HL-60/S4 (cell line): ENCODE measurements around the gene MAPKAPK2.
"Not testable (repeated sequence)": the region's sequence is repeated elsewhere in the genome, so short reads cannot be mapped to it uniquely, and the experiment has no call there.

Experiments
- in situ Hi-C: fragments of 300-500 bp; cut with MboI; formaldehyde crosslinking; loops from 2 replicates; pipeline ENCODE4 v1.14.3; 2022; ENCODE audit warnings: low sequenced_read_pairs

The MAPKAPK2 gene

DNA sequence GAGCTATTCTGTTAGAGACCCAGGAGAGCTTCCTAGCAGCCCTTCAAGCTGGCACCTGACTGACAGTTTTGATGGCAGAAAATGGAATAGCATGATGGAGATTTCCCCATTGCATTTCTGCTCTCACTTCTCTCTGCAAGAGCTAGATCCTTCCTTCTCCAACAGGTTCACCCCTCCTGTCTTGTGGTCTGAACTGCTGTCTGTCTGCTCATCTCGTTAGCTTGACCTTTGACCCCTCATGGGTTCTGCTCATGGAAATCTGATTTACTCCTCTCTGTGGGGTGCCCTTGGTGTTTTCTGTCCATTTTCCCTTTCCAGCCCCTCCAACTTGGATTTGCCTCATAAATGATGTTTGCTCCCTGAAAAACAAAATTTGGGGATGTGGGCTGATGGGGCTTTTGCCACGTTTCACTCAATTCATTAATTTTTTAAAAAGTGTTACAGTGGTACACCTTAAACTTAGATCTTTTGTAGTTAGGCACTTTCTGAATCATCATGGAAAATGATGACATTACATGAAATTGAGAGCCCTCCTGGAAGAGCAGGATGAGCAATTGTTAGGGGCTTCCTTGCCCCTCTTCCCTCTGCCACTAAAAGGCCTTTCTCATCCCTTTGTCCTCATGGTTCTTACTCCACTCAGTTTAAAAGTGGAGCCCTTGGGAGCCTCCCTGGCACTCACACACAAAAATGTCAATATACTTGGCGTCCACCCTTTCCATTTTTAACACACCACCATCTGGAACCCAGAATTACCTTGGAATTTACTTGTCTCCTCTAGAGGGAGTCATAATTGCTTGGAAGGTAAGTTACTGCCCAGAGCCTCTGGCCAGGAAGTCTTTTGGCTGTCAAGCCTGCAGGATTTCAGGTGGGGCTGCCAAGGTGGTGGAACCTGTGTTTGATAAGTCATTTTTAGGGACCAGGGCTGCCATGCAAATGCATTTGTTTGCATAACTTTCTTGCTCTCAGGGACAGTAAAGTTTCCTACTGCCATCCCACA, 54.0 kb downstream of the MAPKAPK2 start:
- in situ Hi-C loops: loop anchor here (5.0 to 10.0 kb wide), 3 partner anchors 69 to 246 kb away; no protein-coding TSS in a partner anchor

DNA sequence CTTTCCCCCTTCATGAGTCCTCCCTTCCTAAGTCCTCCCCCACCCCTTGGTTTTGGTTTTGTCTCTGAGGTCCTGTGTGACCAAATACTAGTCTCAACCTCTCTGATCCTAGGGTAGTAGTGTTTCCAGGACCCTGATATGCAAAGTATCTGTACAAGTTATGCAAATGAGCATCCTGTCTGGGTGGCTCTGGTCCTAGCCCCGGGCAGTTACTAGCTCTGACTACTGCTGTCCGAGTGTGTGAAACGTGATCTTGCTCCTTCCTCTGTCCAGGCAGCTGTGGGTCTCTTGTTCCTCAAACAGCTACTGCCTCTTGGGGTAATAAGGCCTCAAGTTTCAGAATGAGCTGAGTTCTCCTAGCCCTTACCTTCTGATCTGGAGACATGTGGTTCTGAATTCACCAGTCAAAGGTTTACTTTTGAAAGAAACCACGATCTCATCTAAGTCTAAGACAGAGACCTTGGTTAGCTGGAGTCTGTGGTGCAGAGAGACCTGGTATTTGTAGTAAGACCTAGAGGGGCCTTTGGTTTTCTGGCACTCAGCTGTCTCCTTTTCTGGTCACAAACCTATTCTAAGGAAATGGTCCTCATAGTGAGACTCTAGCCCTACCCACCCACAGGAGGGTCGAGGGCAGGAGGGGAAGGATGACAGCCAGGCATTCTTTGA, 54.8 kb downstream of the MAPKAPK2 start:
- in situ Hi-C loops: loop anchor here (5.0 to 10.0 kb wide), 3 partner anchors 68 to 245 kb away; no protein-coding TSS in a partner anchor

DNA sequence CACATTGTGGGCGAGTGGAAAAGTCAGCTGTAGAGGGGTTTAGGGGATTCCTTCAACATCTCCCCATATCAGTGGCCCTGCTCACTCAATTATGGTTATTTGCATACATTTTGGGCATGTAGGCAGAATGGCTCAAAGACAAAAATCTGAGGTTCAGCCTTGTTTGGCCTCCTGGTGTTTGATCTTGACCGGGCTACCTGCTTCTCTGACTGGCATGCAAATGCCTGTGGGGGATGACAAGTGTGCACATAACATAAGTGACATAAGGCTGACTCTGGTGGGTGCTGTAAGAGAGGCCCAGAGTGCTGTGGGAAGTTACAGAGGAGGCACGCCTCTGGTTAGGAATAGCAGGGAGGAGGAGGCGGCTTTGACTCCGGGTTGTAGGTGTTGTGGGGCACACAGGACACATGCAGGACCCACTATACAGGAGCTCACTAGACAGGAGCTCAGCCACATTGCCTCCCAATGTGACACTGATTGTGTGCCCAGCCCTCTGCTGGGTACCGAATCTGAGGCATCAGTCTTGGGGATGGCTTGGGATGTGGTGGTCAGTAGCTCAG, 56.5 kb downstream of the MAPKAPK2 start:
- in situ Hi-C loops: no loop called here

DNA sequence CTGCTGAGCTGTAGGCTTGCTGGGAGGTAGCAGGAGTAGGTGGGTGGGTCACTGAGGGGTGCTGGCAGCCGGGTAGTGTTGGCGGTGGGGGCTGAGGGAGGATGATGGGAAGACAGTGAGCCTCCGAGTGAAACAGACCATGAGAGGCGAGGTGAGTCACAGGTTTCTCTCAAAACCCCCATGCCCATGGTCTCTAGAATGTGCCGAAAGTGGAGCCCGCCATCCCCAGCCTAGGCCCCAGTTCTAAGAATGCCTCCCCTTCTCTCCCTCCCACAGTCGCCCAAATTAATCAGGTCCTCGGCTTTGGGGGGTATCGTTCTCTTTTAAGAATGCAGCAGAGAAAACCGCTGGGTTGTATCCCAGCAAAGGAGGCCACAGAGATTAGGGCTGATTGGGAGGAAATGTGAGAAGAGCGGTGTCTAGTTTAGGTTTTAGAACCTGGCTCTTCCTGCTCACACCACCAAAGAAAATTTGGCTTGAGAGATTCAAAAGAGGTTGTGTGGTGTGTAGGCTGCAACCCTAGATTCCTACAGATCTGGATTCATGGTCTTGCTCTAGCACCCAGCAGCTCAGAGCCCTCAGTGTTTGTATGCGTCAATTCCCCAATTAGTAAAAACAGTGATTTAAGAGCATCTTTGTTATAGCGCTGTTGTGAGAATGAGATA, 58.1 kb downstream of the MAPKAPK2 start:
- in situ Hi-C loops: no loop called here

DNA sequence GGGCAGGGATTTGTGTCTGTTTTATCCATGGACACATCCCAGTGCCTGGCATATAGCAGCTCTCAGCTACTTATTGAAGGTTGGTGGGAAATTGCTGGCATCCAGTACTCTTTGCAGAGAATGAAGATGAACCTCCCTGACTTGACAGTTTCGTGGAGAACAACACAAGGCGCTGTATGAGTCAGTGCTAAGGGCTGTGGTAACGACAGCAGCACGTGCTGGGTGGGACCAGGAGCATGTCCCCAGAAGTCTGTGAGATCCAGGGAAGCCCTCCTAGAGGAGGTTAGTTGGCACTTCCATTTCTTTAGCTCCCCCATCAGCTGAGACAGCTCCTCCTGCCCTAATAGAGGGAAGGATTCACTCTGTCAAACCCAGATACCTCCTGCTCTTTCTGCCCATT, 60.0 kb downstream of the MAPKAPK2 start:
- in situ Hi-C loops: no loop called here

DNA sequence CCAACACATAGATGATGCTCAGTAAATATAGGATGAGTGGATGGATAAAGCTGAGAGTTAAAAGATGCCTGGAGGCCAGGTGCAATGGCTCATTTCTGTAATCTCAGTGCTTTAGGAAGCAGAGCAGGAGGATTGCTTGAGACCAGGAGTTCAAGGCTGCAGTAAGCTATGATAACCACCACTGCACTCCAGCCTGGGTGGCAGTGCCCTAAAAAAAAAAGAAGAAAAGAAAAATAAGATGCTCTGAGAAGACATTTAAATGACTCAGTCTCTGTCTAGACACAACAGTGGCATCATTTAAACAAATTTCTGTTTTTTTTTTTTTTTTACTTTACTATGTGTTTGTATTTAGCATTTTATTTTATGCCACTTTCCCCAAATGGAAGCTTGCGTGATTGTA, 60.6 kb downstream of the MAPKAPK2 start:
- in situ Hi-C loops: no loop called here

DNA sequence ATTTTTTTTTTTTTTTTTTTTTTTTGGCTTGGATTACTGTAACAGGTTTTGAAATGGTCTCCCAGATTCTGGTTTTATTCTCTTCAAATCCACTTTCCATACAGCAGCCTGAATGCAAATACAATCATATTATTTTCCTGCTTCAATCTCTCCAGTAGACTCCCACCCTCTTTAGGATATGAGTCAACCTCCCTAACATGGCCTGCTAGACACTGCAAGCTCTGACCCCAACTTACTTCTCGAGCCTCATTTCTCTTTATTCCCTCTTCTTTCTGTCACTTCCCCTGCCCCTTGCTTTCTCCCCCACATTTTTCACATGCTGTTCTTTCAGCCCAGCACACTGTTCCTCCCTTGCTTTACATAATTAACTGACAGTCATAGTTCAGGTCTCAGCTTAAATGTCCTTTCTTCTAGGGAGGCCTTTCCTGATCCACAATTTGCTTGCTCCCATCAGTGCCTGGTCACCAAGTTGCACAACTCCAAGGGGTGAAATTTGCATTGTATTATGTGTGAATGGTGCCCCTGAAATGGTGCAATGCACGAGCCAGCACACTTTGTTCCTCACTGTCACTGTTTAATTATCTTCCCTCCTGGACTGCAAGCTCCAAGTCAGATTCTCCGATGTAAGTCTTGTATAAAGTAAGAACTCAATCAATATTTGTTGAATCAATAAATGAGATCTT, 63.8 kb downstream of the MAPKAPK2 start:
- in situ Hi-C loops: no loop called here

DNA sequence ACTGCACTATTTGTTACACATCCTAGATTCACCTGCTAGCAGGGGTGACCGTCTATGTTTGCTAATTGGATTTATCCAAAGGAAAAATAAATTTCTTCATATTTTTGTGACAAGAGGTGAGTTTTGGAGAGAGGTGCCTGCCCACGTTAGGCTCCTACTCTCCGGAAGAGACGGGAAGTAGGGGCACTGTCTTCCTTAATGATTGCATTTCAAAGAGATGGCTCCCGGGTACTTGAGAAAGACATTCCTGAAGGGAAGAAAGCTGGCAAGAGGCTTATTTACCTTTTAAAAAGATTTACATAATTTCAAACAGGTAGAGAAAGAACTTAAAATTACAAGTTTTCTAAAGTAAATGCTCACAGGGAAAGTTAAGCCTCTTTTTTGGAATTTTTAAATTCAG, 67.2 kb downstream of the MAPKAPK2 start:
- in situ Hi-C loops: no loop called here

DNA sequence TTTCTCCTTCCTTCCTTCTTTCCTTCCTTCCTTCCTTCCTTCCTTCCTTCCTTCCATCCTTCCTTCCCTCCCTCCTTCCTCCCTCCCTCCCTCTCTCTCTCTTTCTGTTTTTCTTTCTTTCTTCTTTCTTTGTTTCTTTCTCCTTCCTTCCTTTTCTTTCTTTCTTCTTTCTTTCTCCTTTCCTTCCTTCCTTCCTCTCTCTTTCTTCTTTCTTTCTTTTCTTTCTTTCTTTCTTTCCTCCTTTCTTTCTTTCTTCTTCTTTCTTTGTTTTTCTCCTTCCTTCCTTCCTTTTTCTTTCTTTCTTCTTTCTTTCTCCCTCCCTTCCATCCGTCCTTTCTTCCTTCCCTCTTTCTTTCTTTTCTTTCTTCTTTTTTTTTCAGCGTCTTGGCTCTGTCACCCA, 67.8 kb downstream of the MAPKAPK2 start:
- in situ Hi-C loops: no loop called here

DNA sequence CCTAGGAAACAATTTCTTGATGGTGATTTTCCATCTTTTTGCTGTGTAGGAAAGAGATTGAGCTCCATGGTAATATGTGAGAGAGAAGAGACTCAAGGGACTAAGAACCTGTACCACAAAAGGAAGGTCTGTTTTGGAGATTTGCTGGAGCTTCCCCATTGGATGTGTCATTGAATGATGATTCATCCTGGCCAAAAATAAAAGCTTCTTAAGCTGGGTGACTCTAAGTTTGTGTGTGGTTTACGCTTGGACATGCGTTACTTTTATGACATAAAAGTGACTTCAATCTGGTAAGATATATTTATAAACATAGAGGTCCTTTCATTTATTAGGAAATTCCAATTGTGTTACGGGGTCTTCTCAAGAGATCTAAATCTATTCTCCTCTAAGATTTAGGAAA, 68.4 kb downstream of the MAPKAPK2 start:
- in situ Hi-C loops: no loop called here

DNA sequence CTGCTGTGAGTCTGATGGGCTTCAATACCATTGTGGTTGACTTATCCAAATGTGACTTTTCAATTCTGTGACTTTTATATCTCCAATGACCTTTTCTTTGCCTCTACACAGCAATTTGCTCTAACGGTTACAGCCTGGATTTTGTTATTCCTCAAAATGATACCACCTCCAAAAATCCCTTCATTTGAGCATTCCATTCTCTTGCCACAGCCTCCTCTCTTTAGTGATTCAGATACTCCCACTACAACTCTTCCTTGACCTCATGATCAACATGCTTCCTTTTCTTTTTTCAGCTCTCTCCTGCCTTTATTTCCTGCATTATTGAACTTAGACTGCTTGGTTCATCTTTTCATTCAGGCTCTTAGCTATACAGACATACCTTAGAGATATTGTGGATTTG, 69.3 kb downstream of the MAPKAPK2 start:
- in situ Hi-C loops: no loop called here

DNA sequence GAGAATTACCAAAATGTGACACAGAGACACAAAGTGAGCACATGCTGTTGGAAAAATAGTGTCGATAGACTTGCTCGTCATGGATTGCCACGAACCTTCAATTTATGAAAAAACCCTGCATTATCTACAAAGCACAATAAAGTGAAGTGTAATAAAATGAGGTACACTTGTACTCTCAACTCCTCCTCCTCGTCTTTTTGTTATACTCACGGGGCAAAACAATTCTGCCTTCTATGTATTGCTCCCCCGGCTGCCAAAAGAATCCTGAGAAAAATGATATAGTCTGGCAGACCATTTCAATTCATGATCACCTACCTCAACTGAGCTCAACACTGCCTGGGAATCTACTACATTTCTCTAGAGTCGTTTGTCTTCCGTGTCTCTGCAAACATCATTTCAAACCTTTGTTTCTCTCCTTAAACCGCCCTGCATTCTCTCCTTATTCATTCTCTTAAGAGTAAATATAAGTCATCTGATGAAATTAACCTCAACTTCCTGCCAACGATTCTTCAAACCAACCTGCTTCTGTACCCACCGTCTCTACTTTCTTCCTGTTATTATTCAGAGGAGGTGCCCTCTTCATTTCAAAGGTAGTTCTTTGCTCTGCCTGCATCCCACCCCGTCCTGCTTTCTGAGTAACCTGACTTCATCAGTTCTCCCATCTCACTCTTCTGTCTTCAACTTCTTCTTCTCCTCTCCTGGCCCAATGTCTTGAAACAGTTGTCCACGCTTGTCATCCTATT, 73.0 kb downstream of the MAPKAPK2 start:
- in situ Hi-C loops: no loop called here

DNA sequence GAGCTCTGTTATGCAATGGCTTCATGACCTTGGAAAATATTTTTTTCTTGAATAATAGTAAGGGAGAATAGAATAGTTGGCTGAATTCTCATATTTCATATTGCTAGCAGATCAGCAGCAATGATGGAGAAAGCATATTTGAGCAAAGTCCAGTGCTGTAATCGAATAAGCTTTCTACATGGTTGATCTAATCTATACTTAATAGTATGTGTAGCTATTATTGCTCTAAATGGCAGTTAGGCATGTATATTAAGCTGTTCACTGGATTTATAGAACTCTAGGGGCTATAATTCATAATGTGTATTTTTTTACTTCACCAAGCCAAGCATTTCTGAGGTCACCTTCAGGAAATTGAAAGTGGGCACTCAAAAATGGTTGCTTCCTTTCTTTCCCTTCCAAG, 75.9 kb downstream of the MAPKAPK2 start:
- in situ Hi-C loops: no loop called here

DNA sequence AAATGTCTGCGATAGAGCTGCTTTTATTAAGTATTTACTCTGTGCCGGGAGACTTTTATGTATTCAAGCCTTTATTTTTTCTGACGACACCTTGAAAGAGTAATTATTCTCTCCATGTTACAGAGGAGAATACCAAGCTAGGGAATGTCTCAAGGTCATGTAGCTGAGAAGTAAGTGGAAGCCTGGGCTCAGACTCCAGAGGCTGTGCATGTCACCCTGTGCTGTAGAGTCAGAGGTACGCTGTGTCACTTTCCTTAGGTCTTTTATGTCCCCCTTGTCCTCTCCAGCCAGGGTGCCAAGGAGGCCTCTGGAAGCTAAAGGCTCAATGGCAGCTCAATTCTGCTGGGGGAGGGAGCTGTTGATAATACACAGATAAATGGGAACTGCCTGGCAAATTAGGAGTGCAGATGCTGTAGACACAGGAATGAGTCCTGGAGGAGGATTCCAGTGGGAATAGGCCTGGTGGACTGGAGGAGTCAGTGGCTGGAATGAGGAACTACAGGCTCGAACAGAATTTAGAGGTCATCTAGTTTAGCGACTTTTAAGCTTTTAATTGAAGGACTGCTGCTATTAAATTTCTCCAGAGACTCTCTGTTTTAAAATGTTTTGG, 76.6 kb downstream of the MAPKAPK2 start:
- in situ Hi-C loops: no loop called here

DNA sequence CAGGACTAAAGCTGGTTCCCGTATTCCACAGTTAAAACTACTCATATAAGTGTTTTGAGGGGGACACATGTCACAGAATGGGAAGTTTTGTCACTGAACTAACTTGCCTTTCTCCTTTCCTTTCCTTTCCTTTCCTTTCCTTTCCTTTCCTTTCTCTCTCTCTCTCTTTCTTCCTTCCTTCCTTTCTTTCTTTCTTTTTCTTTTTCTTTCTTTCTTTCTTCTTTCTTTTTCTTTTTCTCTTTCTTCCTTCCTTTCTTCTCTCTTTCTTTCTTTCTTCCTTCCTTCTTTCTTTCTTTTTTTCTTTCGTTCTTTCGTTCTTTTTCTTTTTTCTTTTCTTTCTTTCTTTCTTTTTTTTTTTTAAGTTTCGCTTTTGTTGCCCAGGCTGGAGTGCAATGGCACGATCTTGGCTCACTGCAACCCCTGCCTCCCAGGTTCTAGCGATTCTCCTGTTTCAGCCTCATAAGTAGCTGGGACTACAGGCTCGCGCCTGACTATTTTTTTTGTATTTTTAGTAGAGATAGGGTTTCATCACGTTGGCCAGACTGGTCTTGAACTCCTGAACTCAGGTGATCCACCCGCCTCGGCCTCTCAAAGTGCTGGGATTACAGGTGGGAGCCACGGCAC, 78.1 kb downstream of the MAPKAPK2 start:
- in situ Hi-C loops: not testable (repeated sequence)

DNA sequence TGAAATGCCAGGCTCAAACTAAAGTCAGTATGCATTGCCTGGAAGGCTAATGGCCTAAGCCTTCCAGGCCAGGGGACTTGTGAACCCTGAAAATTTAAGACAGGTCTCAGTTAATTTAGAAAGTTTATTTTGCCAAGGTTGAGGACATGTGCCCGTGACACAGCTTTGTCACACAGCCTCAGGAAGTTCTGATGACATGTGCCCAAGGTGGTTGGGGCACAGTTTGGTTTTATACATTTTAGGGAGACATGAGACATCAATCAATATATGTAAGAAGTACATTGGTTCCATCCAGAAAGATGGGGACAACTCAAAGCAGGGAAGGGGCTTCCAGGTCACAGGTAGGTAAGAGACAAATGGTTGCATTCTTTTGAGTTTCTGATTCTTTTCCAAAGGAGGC, 81.1 kb downstream of the MAPKAPK2 start:
- in situ Hi-C loops: not testable (repeated sequence)

DNA sequence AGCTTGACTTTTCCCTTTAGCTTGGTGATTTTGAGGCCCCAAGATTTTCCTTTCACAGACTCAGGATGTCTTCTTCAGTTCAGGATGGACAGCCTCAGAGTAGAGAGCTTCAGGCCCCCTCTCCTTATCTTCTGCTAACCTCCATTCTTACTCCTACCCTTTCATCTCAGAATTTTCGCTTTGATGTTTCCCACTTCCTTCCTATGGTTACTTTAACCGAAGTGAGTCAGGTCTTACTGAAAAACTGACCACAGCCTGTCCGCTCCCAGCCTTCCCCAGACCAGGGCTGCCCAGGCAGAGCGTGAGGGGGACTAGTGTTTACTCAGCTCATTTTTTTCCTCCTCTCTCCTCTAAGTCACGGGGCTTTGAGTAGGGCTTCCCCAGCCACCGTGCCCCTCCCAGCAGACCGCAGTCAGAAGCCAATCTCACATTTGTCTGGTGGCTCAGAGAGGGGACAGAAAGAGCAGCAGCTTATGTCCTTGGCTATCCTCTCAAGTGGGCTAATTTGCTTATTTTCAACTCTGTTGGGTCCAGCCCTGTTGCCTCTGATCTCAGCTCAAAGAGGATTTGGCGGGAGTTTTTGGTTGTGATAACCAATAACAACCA, 81.6 kb downstream of the MAPKAPK2 start:
- in situ Hi-C loops: no loop called here

DNA sequence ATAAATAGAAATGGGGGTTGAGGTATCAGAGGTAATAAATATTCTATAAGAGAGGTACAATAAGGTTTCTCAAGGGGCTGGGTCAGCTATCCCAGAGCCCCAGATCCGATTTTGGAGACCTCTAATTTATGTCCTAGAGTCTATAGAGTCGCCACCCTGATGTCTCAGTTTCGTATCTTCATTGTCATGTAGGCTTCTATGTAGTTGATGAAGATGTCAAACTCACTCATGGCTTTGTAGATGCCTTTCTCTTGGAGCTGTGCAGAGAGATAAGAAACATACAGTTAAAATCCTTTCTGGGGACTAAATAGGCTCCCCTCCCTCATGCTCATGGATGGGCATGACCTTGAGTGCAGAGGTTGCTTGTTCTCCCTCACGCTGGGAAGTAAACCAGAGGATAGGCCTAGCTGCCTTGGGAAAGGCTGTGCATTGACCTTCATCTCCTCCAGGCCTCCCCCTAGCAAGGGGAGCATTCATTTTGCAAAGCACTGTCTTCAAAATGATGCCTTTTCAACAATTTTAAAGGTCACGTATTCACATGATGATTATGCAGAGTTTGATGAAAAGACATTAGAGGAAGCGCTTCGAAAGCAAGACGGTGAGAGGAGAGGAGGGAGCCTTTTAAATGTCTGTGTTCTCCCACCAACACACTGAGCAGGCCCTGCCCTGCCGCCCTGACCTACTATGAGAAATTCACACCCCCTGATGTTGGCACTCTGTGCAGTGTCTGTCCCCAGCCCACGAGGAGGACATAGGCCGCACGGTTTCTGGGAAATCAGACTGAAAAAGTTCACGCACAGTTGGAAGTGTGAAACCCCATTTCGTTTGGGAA, 84.0 kb downstream of the MAPKAPK2 start:
- in situ Hi-C loops: no loop called here
